Inflammatory macrophage (primary cell): ENCODE measurements around the gene TIMP2.

ENCODE experiments used
- DNase-seq, 2 donors: peaks; one replicate each; pipeline ENCODE4 v3.0.0-alpha.2; 2020 to 2022

TIMP2 gene

DNA sequence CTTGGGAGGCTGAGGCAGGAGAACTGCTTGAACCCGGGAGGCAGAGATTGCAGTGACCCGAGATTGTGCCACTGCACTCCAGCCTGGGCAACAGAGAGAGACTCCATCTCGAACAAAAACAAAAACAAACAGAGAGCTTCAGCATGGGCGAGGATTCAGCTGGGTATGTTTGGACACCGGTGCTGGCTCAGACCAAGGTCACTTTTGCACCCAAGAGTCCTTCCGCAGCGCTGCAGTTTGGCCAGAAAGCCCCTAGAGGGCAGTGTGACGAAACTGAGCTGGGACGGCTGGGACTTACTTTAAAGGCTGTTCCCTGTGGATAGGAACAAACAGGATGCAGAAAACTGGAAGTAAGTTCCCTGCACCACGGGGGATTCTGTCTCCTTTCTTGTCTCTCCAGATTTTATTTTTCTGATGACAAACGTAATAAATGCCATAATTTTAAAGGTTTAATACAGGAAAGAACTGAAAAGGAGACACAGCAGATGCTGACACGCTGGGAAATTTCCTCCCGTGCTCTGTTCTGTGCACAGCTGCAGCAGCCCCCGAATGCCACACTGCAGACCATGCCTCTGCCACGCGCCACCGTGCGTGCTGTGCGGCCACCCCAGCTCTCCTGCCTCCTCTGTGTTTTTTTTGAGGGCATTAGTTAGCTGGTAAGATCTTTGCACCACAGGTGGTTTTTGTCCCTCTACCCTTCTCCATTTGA, 59.4 kb downstream of the TIMP2 start:
- DNase-seq, result peak; percentile 84

DNA sequence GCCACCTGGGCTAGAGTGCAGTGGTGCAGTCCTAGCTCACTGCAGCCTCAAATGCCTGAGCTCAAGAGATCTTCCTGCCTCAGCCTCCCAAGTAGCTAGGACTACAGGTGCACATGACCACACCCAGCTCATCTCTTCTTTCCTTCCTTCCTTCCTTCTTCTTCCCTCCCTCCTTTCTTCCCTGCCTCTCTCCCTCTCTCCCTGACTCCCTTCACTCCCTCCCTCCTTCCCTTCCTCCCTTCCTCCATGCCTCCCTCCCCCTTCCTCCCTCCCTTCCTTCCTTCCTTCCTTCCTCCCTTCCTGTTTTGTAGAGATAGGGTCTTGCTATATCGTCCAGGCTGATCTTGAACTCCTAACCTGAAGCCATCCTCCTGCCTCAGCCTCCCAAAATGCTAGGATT, 61.1 kb downstream of the TIMP2 start:
- no peak for DNase-seq

DNA sequence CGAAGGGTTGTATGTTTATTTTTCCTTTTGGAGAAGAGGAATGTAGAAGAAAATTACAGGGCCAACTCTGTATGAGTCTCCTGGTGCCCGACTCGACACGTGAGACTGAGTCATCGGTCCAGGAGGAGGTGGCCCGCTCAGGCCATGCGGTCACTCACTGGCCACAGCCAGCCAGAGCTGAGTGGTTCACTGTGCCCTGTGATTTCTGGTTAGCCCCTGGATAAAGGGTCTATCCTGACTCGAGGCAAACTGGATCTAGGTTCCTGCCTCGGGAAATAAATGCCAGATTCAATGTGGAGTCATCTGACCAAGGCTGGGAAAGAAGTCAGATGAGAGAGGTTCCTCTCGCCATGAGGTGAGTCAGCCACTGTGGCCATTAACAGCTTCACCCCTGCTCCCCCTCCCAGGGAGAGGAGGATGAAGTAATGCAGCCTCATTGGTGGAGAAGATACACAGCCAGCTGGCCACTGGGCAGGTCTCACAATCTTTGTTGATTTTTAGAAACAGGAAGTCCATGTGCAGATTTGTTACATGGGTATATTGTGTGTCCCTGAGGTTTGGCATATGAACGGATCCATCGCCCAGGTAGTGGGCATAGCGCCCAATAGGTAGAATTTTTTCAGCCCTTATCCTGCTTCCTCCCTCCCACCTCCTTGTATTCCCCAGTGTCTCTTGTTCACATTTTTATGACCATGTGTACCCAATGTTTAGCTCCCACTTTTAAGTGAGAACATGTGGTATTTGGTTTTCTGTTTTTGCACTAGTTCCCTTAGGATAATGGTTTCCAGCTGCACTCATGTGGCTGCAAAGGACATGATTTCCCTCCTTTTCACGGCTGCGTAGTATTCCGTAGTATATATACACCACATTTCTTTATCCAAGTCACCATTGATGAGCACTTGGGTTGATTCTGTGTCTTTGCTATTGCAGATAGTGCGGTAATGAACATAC, 62.8 kb downstream of the TIMP2 start:
- DNase-seq, result peak; percentile 96 to 97

DNA sequence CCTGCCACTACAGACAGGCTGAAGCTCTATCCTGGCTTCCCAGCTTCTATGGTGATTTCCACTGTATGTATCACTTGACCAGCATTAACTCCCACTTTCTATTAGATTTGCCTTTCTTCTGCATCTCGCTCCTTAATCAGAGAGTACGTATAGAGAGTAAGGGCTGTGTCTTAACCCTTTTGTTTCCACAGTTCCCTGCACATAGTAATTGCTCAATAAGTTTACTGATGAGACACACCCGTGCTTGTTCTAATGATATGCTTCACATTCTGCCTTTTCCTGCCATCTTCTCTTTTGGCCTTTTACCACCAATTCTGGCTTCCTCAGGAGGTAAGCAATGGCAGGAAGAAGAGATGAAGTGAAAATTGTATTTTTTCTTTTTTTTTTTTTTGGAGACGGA, 64.0 kb downstream of the TIMP2 start:
- DNase-seq, result no peak

DNA sequence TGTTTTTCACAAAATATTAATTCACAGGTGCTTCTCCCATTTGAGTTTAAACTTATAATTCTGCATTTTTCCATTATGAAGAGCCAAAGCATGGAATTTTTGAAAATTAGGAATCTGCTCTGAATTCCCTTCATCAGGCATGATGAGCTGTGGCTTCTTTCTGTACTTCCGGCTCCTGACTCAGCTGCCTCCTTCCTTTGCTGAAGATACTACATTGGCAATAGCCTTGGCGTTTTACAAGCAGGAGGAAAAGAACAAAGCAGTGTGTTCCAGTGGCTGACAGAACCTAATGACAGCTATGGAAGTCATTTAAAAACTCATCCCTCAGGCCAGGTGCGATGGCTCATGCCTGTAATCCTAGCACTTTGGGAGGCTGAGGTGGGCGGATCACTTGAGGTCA, 66.1 kb downstream of the TIMP2 start:
- no peak for DNase-seq

DNA sequence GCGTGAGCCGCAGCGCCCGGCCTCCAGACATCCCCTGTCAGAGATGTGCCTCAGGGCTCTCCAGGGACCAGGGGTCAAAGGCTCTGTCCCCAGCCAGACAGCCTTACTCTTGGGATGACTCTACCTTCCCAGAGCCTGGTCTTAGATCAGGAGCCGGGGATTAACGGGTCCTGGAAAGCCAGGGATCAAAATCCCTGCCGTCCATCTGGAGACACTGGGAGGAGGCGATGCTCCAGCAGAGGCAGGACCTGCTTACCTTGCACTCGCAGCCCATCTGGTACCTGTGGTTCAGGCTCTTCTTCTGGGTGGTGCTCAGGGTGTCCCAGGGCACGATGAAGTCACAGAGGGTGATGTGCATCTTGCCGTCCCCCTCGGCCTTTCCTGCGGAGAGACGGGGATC, 67.9 kb downstream of the TIMP2 start:
- DNase-seq, result no peak

DNA sequence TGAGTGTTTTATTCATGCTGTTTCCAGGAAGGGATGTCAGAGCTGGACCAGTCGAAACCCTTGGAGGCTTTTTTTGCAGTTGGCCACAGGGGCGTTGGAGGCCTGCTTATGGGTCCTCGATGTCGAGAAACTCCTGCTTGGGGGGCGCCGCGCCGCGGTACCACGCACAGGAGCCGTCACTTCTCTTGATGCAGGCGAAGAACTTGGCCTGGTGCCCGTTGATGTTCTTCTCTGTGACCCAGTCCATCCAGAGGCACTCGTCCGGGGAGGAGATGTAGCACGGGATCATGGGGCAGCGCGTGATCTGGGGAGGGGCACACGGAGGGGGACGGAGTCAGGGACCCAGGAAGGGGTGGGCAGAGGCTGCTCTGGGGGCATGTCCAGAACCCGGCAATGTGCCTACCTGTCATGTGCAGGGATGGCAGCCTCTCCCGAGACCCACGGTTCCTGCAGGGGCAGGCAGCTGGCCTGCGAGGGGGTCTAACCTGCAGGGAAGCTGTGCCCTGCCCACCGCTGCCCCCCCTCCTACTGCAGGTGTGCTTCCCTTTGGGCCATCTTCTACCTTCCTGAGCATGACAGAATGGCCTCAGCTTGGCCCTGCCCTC, 69.5 kb downstream of the TIMP2 start:
- no peak for DNase-seq

DNA sequence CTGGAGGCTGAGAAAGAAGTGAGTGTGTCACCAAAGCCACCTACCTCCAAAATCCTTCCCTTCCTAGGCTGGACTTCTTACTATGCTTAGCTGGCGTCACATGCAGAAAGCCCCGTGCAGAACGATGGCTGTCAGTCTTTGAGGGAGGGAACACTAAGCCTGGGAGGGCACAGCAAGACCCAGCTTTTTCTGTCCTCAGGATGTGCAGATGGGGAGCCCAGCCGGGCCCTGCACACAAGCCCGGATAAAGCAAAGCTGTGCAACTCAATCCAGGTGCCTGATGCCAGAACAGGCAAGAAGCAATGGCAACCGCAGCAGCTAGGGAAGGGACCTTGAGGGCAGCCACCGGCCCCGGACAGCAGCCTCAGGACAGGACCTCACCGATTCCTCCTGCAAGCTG, 70.7 kb downstream of the TIMP2 start:
- DNase-seq, result no peak

DNA sequence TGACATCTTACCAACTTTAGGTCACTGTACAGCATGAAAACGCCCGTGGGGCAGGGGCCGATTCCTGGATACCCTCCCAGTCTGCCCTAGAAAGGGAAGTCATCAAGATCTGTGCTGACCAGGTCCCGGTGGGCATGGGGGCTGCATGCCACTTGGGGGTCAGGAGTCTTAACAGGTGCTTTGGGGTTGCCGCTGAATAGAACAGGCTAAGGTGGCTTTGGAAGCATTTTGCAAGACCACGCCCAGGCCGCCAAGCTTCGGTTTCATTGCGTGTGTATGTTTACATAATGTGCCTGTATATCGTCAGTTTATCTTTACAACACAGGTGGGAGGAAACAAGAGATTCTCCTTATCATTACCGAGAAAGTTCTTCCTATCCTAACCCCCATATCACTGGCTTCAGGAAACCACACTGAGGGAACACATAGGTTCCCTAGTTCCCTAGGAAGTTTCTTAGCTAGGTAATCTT, 71.2 kb downstream of the TIMP2 start:
- DNase-seq, result no peak

DNA sequence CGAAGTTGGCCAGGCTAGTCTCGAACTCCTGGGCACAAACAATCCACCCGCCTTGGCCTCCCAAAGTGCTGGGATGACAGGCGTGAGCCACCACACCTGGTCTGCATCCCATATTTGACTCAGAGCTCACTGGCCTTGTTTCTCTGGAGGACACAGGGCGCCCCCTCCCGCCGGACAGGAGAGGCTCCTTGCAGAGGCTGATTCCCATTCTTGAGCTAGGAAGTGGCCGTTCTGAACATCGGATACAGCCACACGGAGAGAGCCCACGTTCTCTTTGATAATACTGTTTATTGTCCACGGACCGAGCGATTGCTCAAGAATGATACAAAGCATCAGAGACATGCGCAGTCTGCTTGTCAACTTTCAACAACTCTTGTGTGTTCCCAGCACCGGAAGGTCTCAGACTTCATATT, 72.5 kb downstream of the TIMP2 start:
- DNase-seq, result no peak

DNA sequence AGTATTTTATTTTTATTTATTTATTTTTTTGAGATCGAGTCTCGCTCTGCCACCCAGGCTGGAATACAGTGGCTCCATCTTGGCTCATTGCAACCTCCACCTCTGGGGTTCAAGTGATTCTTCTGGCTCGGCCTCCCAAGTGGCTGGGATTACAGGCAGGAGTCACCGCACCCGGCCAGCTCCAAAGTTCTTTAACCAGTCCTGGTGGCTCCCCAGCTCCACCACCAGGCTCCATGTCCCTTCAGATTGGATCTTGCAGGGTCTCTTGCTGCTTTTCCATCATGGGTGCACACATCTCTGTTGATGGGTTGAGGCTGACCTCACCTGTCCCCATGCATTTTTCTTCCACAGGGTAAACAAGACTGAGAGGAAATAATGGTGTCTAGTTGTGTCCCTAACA, 76.2 kb downstream of the TIMP2 start:
- no peak for DNase-seq

DNA sequence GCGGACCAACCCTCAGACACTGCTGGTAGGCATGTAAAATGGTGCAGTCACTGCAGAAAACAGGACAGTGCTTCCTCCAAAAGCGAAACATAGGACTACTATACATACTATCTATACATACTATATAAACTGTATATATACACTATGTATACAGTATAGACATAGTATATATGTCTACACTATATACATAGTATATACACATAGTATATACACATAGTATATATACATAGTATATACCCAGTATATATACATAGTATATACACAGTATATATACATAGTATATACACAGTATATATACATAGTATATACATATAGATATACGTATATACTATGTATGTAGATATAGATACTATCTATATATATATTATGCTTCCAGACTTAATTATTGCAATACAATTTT, 78.1 kb downstream of the TIMP2 start:
- DNase-seq, result no peak

DNA sequence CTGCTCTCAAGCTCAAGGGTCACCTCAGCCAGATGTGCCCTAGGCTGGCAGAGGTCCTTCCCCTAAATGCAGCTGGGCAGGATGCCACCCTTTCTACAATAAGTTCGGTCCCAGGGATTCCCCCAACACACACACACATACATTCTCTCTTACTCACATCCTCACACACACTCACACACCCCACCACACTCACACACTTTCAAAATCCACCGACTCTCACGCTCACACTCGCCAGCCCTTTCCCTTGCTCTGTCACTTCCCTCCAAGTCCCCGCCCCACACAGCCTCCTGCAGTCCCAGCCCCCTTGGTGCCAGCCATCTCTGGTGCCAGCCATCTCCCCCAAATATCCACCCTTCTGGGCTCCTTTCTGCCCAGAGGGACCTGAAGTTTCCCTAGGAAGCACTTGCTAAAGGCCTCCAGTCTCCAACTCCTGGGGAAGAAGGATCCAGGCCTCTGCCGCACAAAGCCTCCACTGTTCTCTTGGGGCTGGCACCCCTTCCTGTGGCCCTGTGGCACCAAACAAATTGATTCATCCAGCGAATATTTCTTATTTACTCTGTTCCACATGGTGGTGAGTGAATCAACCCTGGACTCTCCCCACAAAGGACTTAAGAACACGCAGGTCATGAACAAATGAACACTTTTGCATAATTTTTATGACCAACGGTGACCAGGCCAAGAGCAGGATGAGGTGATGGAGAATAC, 80.7 kb downstream of the TIMP2 start:
- no peak for DNase-seq

DNA sequence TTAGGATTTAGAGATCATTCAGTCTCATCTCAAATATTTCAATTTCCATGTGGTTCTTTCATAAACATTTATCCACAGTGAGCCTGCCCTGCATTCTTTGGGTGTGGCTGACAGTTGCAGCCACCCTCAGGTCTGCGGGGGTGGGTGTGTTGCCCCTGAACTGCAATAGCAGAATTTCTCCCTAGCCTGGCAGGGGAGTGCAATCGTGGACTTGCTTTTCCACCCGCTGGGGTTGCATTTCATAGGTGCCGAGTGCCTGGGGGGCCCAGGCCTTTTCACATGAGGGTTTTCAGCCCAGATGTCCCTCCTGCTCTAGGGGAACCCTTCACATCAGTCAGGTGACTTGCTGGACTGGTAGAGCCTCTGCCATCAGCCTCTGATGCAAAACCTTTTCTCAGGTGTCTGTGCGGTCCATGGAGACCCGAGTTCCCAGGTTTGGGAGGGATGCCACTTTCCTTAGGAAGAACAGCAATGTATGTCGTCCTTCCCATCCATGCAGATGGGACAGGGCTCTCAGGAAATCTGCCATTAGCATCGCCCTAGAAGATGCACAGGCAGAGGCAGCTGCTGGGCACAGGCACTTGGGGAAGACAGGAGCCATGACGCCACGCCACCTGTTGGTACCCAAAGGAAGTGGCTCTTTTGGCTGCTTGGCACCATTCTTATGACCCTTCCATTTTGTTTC, 82.2 kb downstream of the TIMP2 start:
- DNase-seq, result peak; percentile 56 to 61

DNA sequence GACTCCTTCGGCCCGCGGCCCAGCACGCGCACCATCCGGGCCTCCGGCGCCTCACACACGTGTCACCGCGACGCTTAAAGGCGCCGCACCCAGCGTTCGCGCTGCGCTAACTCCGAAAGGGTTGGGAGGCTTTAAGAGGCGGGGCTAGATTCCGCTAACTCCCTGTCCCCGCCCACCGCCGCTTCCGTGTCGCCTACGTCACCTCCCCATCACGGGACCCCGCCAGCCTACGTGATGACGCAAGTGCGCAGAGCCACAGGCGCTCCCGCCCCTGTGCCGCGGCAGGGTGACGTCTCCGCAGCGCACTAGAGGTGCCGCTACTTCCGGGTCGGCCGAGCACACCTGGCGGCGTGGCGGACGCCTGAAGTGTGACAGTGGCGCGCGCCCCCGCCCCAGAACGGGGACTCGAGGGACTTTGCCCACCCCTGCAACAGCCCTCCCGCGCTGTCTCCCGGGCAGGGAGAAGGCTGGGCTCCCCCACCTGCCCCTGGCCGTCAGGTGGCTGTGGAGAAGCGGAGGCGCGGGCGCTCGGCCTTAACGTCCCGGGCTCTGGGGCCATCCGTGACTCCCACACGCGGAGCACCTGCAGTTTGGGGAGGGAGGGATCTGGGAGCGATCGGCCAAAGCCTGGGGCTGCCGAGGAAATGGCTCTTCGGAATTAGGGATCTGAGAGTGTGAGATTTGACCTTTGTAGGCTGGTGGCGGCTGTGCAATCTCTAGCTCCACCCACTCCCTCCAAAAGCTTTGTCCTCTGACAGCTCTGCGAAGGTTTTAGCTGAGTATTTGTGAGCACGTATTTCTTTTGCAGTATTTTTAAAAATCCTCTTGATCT, 84.2 kb downstream of the TIMP2 start, which contains the start of gene USP36:
Gene USP36 (minus strand): TSS at position 35 of the 832 bp plus-strand sequence. CDS start 4,451 bp downstream, outside the sequence.
- peak; percentile 100 for DNase-seq

DNA sequence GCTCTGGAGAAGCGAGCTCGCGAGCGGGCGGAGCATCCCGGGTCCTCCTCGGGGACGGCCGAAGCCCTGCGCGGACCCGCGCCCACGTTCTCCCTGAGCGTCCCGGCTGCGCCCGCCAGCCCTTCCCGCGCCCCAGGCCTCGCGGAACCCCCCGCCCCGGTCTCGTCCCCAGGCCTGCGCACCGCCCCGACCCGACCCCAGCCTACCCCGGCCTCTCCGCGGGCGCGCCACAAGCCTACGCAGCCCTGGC, 84.7 kb downstream of the TIMP2 start:
- DNase-seq, result no peak

DNA sequence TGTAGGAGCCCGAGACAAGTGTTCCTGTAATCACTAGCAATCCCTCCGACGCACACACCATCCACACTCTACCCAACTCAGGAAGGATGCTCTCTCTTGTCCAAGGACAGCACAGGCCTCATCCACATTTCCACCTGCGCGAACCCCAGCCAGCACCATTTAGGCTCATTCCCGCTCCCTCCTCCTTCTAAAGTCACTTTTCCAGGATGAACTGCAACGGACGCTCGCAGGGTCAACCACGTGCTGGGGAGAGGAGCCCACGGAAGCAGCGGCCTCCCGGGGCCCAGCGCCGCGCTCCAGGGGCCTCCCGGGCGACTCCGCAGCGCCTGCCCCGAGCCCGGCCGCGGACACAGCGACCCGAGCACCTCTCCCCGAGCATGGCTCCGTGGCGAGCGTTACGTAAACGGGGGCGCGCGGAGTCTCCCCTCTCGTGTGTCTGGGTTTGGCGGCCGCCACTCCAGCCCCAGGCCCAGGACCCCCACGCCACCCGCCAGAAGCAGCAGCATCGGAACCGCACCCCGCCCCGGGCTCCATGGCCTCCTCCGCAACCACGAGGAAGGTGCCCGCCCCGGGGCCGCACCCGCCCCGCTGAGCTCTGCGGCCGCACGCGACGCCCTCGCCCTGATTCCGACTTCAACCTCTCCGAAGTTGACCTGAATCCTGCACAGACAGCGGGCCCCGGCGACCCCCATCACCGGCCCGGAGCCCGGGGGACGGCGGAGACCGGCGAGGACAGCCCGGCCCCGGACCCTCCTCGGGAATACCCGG, 85.2 kb downstream of the TIMP2 start:
- DNase-seq, result peak; percentile 29 to 65

DNA sequence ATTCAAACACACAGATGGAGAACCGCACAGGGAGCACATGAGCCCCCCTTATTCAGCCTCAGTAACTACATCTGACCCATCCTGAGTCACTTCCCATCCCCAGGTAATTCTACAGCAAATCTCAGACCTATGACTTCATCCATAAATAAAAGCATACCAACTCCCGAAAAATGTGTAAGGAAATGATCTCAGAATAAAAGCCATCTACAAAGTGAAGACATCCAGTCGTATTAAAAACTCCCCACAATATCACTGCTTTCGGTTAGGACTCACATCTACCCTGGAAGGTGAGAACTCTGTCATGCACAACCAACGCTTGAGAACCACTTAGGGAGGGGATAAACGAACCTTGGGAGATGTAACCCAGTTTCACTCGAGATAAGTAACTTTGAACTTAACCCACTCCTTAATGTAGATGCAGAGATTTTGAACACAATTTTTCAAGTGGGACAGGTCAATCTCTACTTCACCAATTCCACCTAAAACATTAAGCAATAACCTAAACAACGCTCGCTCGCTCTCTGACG, 85.9 kb downstream of the TIMP2 start:
- no peak for DNase-seq

DNA sequence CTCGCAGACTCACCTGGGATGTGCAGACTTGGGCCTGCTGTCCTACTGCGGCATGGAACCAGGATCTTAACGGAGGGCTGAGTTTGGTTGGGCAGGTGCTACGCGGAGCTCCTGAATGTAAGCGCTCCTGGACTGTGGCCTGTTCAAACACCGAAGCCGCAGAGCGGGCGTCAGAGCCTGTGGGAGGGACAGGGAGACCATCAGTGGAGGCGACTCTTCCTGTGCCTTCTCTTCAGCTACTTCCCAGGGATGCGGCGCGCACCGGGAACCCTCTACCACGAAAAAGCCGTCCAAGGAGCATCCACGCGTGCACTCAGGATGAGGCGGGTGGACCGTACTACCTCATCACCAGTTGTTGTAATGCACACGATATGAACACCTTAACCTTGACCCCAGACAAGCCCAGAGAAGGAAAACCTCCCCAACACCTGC, 86.6 kb downstream of the TIMP2 start:
- DNase-seq, result no peak

DNA sequence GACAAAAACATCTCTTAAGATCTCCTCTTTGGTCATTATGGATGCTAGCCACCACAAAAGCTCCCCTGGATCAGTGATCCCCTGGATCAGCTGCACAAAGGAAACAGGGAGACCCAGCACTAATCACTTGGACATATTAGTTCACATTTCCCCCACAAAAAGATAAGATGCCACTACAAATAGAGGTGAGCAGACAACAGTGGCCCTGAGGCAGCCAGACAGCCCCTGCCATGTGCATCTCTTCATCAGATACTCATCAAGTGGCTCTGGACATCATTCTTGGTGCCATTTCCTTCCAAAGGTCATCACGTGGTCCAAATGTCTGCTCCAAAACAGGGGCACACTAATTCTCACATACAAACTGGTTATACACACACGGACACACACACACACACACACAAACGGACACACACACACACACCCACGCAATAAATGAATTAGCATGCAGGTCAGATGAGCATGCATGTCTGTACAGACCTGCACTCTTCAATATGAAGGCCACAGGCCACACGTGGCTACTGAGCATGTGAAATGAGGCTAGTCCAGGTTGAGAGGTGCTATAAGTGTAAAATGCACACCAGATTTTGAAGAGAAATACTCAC, 88.7 kb downstream of the TIMP2 start:
- no peak for DNase-seq
